Measurements from ENCODE around the gene PTPRN2.

The PTPRN2 gene

DNA sequence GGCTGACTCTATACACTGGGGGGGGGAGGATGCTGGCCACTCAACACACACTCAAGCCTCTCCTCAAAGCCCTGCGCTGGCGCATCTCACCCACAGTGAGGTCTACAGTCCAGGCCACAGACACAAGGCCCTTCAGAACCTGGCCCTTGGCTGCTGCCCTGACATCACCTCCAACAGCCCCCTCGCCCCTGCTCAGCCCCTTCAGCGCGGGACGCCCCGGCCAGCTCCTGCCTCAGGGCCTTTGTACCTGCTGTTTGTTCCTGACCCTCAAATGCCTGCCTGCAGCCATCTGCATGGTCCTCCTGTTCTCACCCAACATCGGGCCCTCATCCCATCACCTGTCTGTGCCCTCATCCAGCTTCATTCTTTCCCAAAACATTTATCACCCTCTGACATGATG lies 678.3 kb downstream of the PTPRN2 start:
- no peak overlapping the region for H3K4me3 ChIP-seq (ENCODE audit: low read depth, low read length)
- DNase-seq (ENCODE audit: low read depth, low spot score), result no peak
- POLR2A ChIA-PET, result no interaction called here
- no peak for TF ChIP-seq CTCF (IDR thresholded peaks at IDR 0.05; ENCODE audit: insufficient read depth, low read length, missing control alignments)
- CTCF ChIA-PET, result no interaction called here

DNA sequence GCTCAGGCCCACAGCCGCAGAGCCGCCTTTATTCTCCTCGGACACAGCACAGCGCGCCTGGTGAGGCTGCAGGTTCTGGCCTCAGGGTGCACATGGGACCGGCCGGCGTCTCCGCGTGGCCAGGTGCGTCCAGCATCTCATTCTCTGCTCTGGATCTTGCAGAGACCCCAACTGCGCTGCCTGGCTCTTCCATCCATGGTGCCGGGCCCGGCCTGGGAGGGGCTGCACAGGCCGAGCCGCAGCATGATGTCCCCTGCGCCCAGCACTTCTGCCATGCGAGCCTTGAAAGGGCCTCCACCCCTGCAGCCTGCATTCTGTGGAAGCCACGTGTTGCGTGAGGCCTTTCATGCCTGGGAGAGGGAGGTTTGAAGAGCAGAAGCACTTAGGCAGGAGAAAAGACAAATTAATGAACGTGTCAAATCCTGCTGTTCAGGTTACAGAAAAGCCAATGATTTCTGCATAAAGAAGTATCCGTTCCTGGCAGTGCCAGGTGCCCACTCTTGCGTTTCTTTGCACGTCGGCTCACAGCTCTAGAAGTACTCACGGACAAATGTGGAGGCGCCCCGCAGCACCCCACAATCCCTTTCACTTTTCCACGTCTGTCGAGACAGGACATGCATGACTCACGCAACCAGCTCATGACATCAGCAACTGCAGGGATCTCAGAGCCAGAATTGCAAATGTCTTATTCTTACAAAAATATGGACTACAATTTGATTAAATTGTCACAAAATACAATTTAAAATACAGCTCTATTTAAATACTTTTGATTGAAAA lies 679.4 kb downstream of the PTPRN2 start:
- CTCF ChIA-PET, result no interaction called here
- DNase-seq (ENCODE audit: low read depth, low spot score), result no peak
- TF ChIP-seq CTCF (IDR thresholded peaks at IDR 0.05; ENCODE audit: insufficient read depth, low read length, missing control alignments), result no peak
- POLR2A ChIA-PET, result no interaction called here
- no peak overlapping the region for H3K4me3 ChIP-seq (ENCODE audit: low read depth, low read length)

- ChIA-PET POLR2A (no interaction called here), CTCF (no interaction called here)
- no peak for TF ChIP-seq CTCF (IDR thresholded peaks at IDR 0.05; ENCODE audit: insufficient read depth, low read length, missing control alignments)
- H3K4me3 ChIP-seq (ENCODE audit: low read depth, low read length), result no peak overlapping the region
- no peak for DNase-seq (ENCODE audit: low read depth, low spot score)
Observed at GRCh38 chr7:157907091-157907490, 680.5 kb downstream of the PTPRN2 start.

- ChIA-PET CTCF (no interaction called here), POLR2A (no interaction called here)
- DNase-seq (ENCODE audit: low read depth, low spot score), result no peak
- TF ChIP-seq CTCF (IDR thresholded peaks at IDR 0.05; ENCODE audit: insufficient read depth, low read length, missing control alignments), result no peak
- H3K4me3 ChIP-seq (ENCODE audit: low read depth, low read length), result no peak overlapping the region
Observed at GRCh38 chr7:157906583-157906982, 681.0 kb downstream of the PTPRN2 start.

- DNase-seq (ENCODE audit: low read depth, low spot score), result no peak
- H3K4me3 ChIP-seq (ENCODE audit: low read depth, low read length), result no peak overlapping the region
- ChIA-PET POLR2A (no interaction called here), CTCF (no interaction called here)
- no peak for TF ChIP-seq CTCF (IDR thresholded peaks at IDR 0.05; ENCODE audit: insufficient read depth, low read length, missing control alignments)
Observed at GRCh38 chr7:157905651-157906461, 681.8 kb downstream of the PTPRN2 start.

DNA sequence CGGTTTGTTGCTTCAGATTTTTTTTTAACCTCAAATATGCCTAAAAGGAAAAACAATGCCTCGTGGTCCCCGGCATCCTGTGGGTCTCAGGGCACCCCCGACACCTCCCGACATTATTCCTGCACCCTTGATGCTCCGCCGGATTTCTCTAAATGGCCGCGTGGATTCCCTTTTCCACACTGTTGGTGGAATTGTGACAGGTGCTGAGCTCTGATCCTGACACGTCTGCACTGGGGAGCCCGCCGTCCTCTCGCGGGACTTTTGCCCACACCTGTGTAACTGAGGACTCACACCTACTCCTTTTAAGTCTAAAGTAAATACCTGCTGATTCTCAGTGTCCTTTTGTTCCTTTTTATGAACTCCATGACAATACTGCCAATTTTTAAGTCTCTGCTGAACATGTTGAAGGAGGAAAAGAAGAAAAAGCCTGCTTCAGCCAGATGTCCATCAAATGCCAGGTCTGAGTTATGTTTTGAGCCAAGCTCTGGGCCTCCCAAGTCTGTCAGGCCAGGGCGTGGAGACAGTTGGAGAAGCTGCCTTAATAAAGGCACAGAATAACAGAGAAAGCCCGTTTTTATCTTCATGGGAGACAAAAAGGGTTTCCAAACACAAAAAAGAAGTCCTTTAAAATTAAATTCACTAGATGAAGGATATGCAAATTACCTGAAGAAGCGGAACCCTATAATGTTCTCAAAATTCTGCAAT lies 682.6 kb downstream of the PTPRN2 start:
- ChIA-PET CTCF (no interaction called here), POLR2A (no interaction called here)
- H3K4me3 ChIP-seq (ENCODE audit: low read depth, low read length), result no peak overlapping the region
- no peak for TF ChIP-seq CTCF (IDR thresholded peaks at IDR 0.05; ENCODE audit: insufficient read depth, low read length, missing control alignments)
- no peak for DNase-seq (ENCODE audit: low read depth, low spot score)

All from AG04449 (cell line).